WTC11 (cell line): Measurements from ENCODE around the gene SSC5D. TPM values are rescaled to one million over a fixed set of nuclear protein-coding genes. Genes with fewer than 3 reads are reported as not detected.
"Not testable (repeated sequence)": the region's sequence is repeated elsewhere in the genome, so short reads cannot be mapped to it uniquely, and the experiment has no call there.

Source experiments
- ATAC-seq: fragments of 200-7000 bp; cut with Tn5 transposase; 2 replicates; pipeline ENCODE4 v1.10.0; 2021; ENCODE audit warnings: mild to moderate bottlenecking, moderate library complexity
- CTCF ChIA-PET: fragments of 300-600 bp; sonication (Branson Sonifier 250); formaldehyde crosslinking; loops from one replicate; lab custom pipeline; 2021; ENCODE audit warnings: antibody characterized with exemption; lab: Charles Lee
- POLR2A ChIA-PET: fragments of 350-600 bp; sonication (Branson Sonifier 250); formaldehyde crosslinking; loops from one replicate; lab custom pipeline; 2021; ENCODE audit warnings: antibody characterized with exemption; lab: Charles Lee
- DNase-seq: peaks from one replicate; pipeline ENCODE4 v3.0.0; 2021; ENCODE audit warnings: low spot score
- H3K27ac Mint-ChIP-seq: 2 replicates; pipeline ENCODE4 v1.8.0; 2021; ENCODE audit warnings: mixed read lengths
- H3K27me3 Mint-ChIP-seq: 2 replicates; pipeline ENCODE4 v1.8.0; 2021; ENCODE audit warnings: low read depth, mild to moderate bottlenecking, moderate library complexity, mixed read lengths
- H3K36me3 Mint-ChIP-seq: 2 replicates; pipeline ENCODE4 v1.8.0; 2021; ENCODE audit warnings: mixed read lengths
- H3K4me1 Mint-ChIP-seq: 2 replicates; pipeline ENCODE4 v1.8.0; 2022; ENCODE audit warnings: mixed read lengths
- H3K4me3 Mint-ChIP-seq: 2 replicates; pipeline ENCODE4 v1.8.0; 2021; ENCODE audit warnings: mild to moderate bottlenecking, moderate library complexity, mixed read lengths
- H3K9me3 Mint-ChIP-seq: 2 replicates; pipeline ENCODE4 v1.8.0; 2021; ENCODE audit warnings: mixed read lengths
- ATF1 ChIP-seq: sonication (generic); formaldehyde crosslinking; IDR thresholded peaks from 2 replicates; pipeline ENCODE4 v1.8.1; 2023; ENCODE audit warnings: mild to moderate bottlenecking, moderate library complexity, missing genetic modification reagents
- ETV6 ChIP-seq: sonication (generic); formaldehyde crosslinking; IDR thresholded peaks from 2 replicates; pipeline ENCODE4 v1.8.1; 2022; ENCODE audit warnings: mild to moderate bottlenecking, missing genetic modification reagents
- FOXP1 ChIP-seq: sonication (generic); formaldehyde crosslinking; IDR thresholded peaks from 2 replicates; pipeline ENCODE4 v1.8.0; 2022; ENCODE audit warnings: missing genetic modification reagents, mild to moderate bottlenecking, moderate library complexity, borderline replicate concordance
- IRF1 ChIP-seq: sonication (generic); formaldehyde crosslinking; IDR thresholded peaks from 2 replicates; pipeline ENCODE4 v1.8.0; 2023; ENCODE audit warnings: missing genetic modification reagents
- JAZF1 ChIP-seq: fragments of 250-450 bp; sonication (Bioruptor Pico); IDR thresholded peaks from 2 replicates; pipeline ENCODE4 v1.9.0; 2021; ENCODE audit warnings: moderate library complexity, mild to moderate bottlenecking, inconsistent platforms
- KAT7 ChIP-seq: sonication (generic); formaldehyde crosslinking; IDR thresholded peaks from 2 replicates; pipeline ENCODE4 v1.8.1; 2023; ENCODE audit warnings: missing genetic modification reagents, mild to moderate bottlenecking, borderline replicate concordance
- MYBL2 ChIP-seq: sonication (generic); formaldehyde crosslinking; IDR thresholded peaks from 2 replicates; pipeline ENCODE4 v1.8.1; 2023; ENCODE audit warnings: mild to moderate bottlenecking, moderate library complexity, missing genetic modification reagents
- NFE2L1 ChIP-seq: sonication (generic); formaldehyde crosslinking; IDR thresholded peaks from 2 replicates; pipeline ENCODE4 v1.8.1; 2023; ENCODE audit warnings: missing genetic modification reagents
- PRDM15 ChIP-seq: sonication (generic); formaldehyde crosslinking; IDR thresholded peaks from 2 replicates; pipeline ENCODE4 v1.8.0; 2022; ENCODE audit warnings: missing genetic modification reagents
- RORB ChIP-seq: fragments of 250-450 bp; sonication (Bioruptor Pico); IDR thresholded peaks from 2 replicates; pipeline ENCODE4 v1.9.0; 2021; ENCODE audit warnings: mild to moderate bottlenecking
- SOX15 ChIP-seq: fragments of 250-450 bp; sonication (Bioruptor Pico); IDR thresholded peaks from 2 replicates; pipeline ENCODE4 v1.9.0; 2021; ENCODE audit warnings: mild to moderate bottlenecking
- TP53 ChIP-seq: sonication (generic); formaldehyde crosslinking; IDR thresholded peaks from 2 replicates; pipeline ENCODE4 v1.8.1; 2023; ENCODE audit warnings: mild to moderate bottlenecking, missing genetic modification reagents
- total RNA-seq: library from RNA; stranded (reverse); gene quantifications from 3 replicates; pipeline ENCODE4 v1.2.3, GENCODE V29; 2021
- TF ChIP-seq, protein P1 (sequence below): sonication (generic); formaldehyde crosslinking; IDR thresholded peaks from 2 replicates; pipeline ENCODE4 v1.8.1; 2022; ENCODE audit warnings: mild to moderate bottlenecking, moderate library complexity, missing genetic modification reagents
- TF ChIP-seq, protein P2 (sequence below): sonication (generic); formaldehyde crosslinking; IDR thresholded peaks from 2 replicates; pipeline ENCODE4 v1.8.0; 2022; ENCODE audit warnings: mild to moderate bottlenecking, missing genetic modification reagents
- TF ChIP-seq, protein P3 (sequence below): sonication (generic); formaldehyde crosslinking; IDR thresholded peaks from 2 replicates; pipeline ENCODE4 v1.8.1; 2023; ENCODE audit warnings: mild to moderate bottlenecking, missing genetic modification reagents, moderate library complexity

The SSC5D gene
- total RNA-seq, 1 experiment from 2014 or later, result 2.9 TPM

- Mint-ChIP-seq H3K9me3 (no peaks in the 10 kb centered on the region), H3K36me3 (no peaks in the 10 kb centered on the region), H3K27ac (no peak overlapping the region)
- CTCF ChIA-PET, result interaction anchor here (1.3 to 1.6 kb wide), 2 partner anchors 8 to 28 kb away, joined by 4 to 5 read pairs; no protein-coding TSS in a partner anchor
- TF ChIP-seq JAZF1 (CRISPR knock-in tag) (no peak), PRDM15 (no peak)
- TF ChIP-seq, all 79 proteins: peak for 0
- Mint-ChIP-seq H3K27me3 (peaks cover 37% of the 10 kb centered on the region), H3K4me3 (no peak overlapping the region), H3K4me1 (no peaks in the 10 kb centered on the region; the same call in 1 of the 2 replicates)
- POLR2A ChIA-PET, result interaction anchor here (1.3 kb wide), 1 partner anchor 110 kb away, joined by 3 read pairs; no protein-coding TSS in a partner anchor
- ATAC-seq, result no peak
- no peak for DNase-seq
These were observed 7.6 kb downstream of the SSC5D start for GRCh38 chr19:55495646-55496349.

GRCh38 chr19:55496820-55497219 lies 8.6 kb downstream of the SSC5D start:
- not testable (repeated sequence) for DNase-seq, ATAC-seq, H3K27ac Mint-ChIP-seq, H3K4me1 Mint-ChIP-seq, H3K4me3 Mint-ChIP-seq, H3K9me3 Mint-ChIP-seq, H3K36me3 Mint-ChIP-seq
- POLR2A ChIA-PET, result interaction anchor here (1.3 kb wide), 1 partner anchor 109 kb away, joined by 3 read pairs; no protein-coding TSS in a partner anchor
- CTCF ChIA-PET, result interaction anchor here (2.4 kb wide), 1 partner anchor 29 kb away, joined by 13 read pairs; no protein-coding TSS in a partner anchor
- peaks cover 48% of the 10 kb centered on the region for H3K27me3 Mint-ChIP-seq

DNA sequence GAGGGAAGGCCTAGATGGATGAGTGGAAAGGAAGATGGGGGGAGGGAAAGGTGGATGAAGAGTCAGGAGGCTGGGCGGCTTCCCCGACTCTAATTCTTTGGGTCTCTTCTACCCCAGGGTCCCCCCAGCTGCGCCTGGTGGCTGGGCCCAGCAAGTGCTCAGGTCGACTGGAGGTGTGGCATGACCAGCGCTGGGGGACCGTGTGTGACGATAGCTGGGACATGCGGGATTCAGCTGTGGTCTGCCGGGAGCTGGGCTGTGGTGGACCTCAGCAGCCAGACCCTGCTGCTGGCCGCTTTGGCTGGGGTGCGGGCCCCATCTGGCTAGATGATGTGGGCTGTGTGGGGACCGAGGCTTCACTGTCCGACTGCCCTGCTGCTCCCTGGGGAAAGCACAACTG lies 9.5 kb downstream of the SSC5D start:
- H3K9me3 Mint-ChIP-seq, result peaks cover 4% of the 10 kb centered on the region; the same call in 1 of the 2 replicates
- H3K4me3 Mint-ChIP-seq, result no peak overlapping the region
- ATAC-seq (no peak), DNase-seq (no peak)
- no peak overlapping the region for H3K27ac Mint-ChIP-seq
- H3K27me3 Mint-ChIP-seq, result peaks cover 54% of the 10 kb centered on the region
- ChIA-PET CTCF (interaction anchor here (0.9 to 2.4 kb wide), 3 partner anchors 21 to 108 kb away, joined by 3 to 13 read pairs (median 5); no protein-coding TSS in a partner anchor), POLR2A (interaction anchor here (1.2 kb wide), 1 partner anchor 11 kb away, joined by 5 read pairs; no protein-coding TSS in a partner anchor)
- TF ChIP-seq ATF1 (CRISPR knock-in tag), result no peak
- TF ChIP-seq, protein P1, sequence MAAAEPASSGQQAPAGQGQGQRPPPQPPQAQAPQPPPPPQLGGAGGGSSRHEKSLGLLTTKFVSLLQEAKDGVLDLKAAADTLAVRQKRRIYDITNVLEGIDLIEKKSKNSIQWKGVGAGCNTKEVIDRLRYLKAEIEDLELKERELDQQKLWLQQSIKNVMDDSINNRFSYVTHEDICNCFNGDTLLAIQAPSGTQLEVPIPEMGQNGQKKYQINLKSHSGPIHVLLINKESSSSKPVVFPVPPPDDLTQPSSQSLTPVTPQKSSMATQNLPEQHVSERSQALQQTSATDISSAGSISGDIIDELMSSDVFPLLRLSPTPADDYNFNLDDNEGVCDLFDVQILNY, result no peak
- H3K36me3 Mint-ChIP-seq, result no peaks in the 10 kb centered on the region
- no peaks in the 10 kb centered on the region; the same call in 1 of the 2 replicates for H3K4me1 Mint-ChIP-seq

GRCh38 chr19:55498246-55498840 lies 10.1 kb downstream of the SSC5D start:
- H3K4me3 Mint-ChIP-seq, result no peak overlapping the region
- no peaks in the 10 kb centered on the region; the same call in 1 of the 2 replicates for H3K4me1 Mint-ChIP-seq
- no peak overlapping the region for H3K27ac Mint-ChIP-seq
- peaks cover 8% of the 10 kb centered on the region for H3K9me3 Mint-ChIP-seq
- DNase-seq, result no peak
- H3K27me3 Mint-ChIP-seq, result peaks cover 60% of the 10 kb centered on the region
- peaks cover 4% of the 10 kb centered on the region for H3K36me3 Mint-ChIP-seq
- POLR2A ChIA-PET, result interaction anchor here (1.2 kb wide), 1 partner anchor 12 kb away, joined by 5 read pairs; no protein-coding TSS in a partner anchor
- no peak for TF ChIP-seq RORB (CRISPR knock-in tag)
- TF ChIP-seq TP53 (CRISPR knock-in tag), result no peak
- no peak for TF ChIP-seq FOXP1 (CRISPR knock-in tag)
- TF ChIP-seq KAT7 (CRISPR knock-in tag), result no peak
- no peak for TF ChIP-seq IRF1 (CRISPR knock-in tag)
- TF ChIP-seq, protein P2, sequence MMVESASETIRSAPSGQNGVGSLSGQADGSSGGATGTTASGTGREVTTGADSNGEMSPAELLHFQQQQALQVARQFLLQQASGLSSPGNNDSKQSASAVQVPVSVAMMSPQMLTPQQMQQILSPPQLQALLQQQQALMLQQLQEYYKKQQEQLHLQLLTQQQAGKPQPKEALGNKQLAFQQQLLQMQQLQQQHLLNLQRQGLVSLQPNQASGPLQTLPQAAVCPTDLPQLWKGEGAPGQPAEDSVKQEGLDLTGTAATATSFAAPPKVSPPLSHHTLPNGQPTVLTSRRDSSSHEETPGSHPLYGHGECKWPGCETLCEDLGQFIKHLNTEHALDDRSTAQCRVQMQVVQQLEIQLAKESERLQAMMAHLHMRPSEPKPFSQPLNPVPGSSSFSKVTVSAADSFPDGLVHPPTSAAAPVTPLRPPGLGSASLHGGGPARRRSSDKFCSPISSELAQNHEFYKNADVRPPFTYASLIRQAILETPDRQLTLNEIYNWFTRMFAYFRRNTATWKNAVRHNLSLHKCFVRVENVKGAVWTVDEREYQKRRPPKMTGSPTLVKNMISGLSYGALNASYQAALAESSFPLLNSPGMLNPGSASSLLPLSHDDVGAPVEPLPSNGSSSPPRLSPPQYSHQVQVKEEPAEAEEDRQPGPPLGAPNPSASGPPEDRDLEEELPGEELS (CRISPR knock-in tag), result no peak
- TF ChIP-seq, protein P3, sequence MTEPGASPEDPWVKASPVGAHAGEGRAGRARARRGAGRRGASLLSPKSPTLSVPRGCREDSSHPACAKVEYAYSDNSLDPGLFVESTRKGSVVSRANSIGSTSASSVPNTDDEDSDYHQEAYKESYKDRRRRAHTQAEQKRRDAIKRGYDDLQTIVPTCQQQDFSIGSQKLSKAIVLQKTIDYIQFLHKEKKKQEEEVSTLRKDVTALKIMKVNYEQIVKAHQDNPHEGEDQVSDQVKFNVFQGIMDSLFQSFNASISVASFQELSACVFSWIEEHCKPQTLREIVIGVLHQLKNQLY, result no peak
- TF ChIP-seq ETV6 (CRISPR knock-in tag), result no peak
- TF ChIP-seq, protein P1, result no peak
- TF ChIP-seq SOX15 (CRISPR knock-in tag), result no peak
- no peak for TF ChIP-seq MYBL2 (CRISPR knock-in tag)
- TF ChIP-seq NFE2L1 (CRISPR knock-in tag), result no peak
- ATAC-seq, result no peak
- CTCF ChIA-PET, result interaction anchor here (0.9 to 2.4 kb wide), 4 partner anchors 21 to 134 kb away, joined by 3 to 13 read pairs (median 4); no protein-coding TSS in a partner anchor
